Fibroblast of pulmonary artery (primary cell): ENCODE data around the gene ERBB4.

ENCODE experiments used
- DNase-seq: peaks from one replicate; pipeline ENCODE4 v3.0.0-alpha.2; 2010; ENCODE audit warnings: low read depth
- H3K4me3 ChIP-seq: replicated peaks from 2 replicates; pipeline ENCODE4 v1.5.1; 2011; ENCODE audit warnings: low read depth, mild to moderate bottlenecking, control low read depth, low read length, moderate library complexity
- CTCF ChIP-seq: IDR thresholded peaks from 2 replicates; pipeline ENCODE4 v1.5.1; 2011; ENCODE audit warnings: mild to moderate bottlenecking, control low read depth, low read length, inconsistent platforms; ENCODE audit errors: missing control alignments

ERBB4 gene

GRCh38 chr2:212314680-212315079, 223.9 kb downstream of the ERBB4 start:
- no peak for TF ChIP-seq CTCF
- DNase-seq: no peak
- no peak overlapping the region for H3K4me3 ChIP-seq

- H3K4me3 ChIP-seq: no peak overlapping the region
- TF ChIP-seq CTCF: no peak
- no peak for DNase-seq
Measured at GRCh38 chr2:212311807-212312404, 226.7 kb downstream of the ERBB4 start.

- DNase-seq: no peak
- no peak overlapping the region for H3K4me3 ChIP-seq
- TF ChIP-seq CTCF: no peak
Measured at GRCh38 chr2:212299943-212300342, 238.7 kb downstream of the ERBB4 start.

GRCh38 chr2:212299333-212299732, 239.3 kb downstream of the ERBB4 start:
- H3K4me3 ChIP-seq: no peak overlapping the region
- no peak for TF ChIP-seq CTCF
- DNase-seq: no peak

- DNase-seq: no peak
- no peak for TF ChIP-seq CTCF
- H3K4me3 ChIP-seq: no peak overlapping the region
Measured at GRCh38 chr2:212295571-212295970, 243.0 kb downstream of the ERBB4 start.

- TF ChIP-seq CTCF: no peak
- DNase-seq: no peak
- H3K4me3 ChIP-seq: no peak overlapping the region
Measured at GRCh38 chr2:212294816-212295215, 243.8 kb downstream of the ERBB4 start.

GRCh38 chr2:212289301-212289700, 249.3 kb downstream of the ERBB4 start:
- DNase-seq: no peak
- no peak for TF ChIP-seq CTCF
- H3K4me3 ChIP-seq: no peak overlapping the region
